Thyroid gland (tissue), 4 donors: ENCODE measurements around the gene BSN.

Experiments used
- POLR2A ChIP-seq, 2 donors: fragments of 450-650 bp; IDR thresholded peaks; one replicate each; pipeline ENCODE4 v1.6.1; 2017; ENCODE audit warnings: antibody characterized with exemption in 2 of 2, mild to moderate bottlenecking in 2 of 2, moderate library complexity in 1 of 2
- TF ChIP-seq, protein P1 (sequence below), 6 experiments: fragments of 200-600 bp in 3 of 6; fragments of 450-650 bp in 3 of 6; sonication (generic) in 3 of 6; IDR thresholded peaks; one replicate each; pipeline ENCODE4 v1.5.1; 2016 to 2019; ENCODE audit warnings: antibody characterized with exemption in 6 of 6, mild to moderate bottlenecking in 2 of 6, inconsistent platforms in 1 of 6, moderate library complexity in 1 of 6

DNA sequence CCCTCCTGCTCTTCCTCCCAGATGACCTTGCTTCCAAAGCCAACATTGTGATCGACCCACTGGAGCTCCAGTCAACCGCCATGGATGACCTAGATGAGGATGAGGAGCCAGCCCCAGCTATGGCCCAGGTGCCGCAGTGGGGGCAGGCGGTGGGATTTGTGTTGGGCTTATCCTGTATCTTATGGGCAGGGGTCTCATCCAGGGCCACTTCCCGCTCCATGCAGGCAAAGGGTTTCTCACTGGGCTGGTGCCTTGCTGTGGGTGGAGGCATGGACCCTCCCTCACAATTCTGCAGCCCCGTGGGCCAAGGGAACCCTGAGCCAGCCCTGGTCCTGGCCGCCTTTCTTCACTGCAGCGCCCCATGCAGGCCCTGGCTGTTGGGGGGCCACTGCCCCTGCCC lies 150.4 kb downstream of the BSN start:
- TF ChIP-seq, protein P1, sequence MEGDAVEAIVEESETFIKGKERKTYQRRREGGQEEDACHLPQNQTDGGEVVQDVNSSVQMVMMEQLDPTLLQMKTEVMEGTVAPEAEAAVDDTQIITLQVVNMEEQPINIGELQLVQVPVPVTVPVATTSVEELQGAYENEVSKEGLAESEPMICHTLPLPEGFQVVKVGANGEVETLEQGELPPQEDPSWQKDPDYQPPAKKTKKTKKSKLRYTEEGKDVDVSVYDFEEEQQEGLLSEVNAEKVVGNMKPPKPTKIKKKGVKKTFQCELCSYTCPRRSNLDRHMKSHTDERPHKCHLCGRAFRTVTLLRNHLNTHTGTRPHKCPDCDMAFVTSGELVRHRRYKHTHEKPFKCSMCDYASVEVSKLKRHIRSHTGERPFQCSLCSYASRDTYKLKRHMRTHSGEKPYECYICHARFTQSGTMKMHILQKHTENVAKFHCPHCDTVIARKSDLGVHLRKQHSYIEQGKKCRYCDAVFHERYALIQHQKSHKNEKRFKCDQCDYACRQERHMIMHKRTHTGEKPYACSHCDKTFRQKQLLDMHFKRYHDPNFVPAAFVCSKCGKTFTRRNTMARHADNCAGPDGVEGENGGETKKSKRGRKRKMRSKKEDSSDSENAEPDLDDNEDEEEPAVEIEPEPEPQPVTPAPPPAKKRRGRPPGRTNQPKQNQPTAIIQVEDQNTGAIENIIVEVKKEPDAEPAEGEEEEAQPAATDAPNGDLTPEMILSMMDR (IDR thresholded peaks at IDR 0.05): no peak
- TF ChIP-seq POLR2A (IDR thresholded peaks at IDR 0.05): no peak
